ENCODE measurements around the gene MRFAP1. TPM values are rescaled to one million over a fixed set of nuclear protein-coding genes. Genes with fewer than 3 reads are reported as not detected.
"Not testable (repeated sequence)": the region's sequence is repeated elsewhere in the genome, so short reads cannot be mapped to it uniquely, and the experiment has no call there.

Gene MRFAP1
- polyA plus RNA-seq, 1 experiment: 298 TPM

- no peak for TF ChIP-seq CTCF (IDR thresholded peaks at IDR 0.05; ENCODE audit: low read depth, low read length)
- H3K9me3 ChIP-seq (ENCODE audit: control insufficient read depth, insufficient read depth, low read length): no peaks in the 10 kb centered on the region
- no peak for DNase-seq (ENCODE audit: low read depth, low spot score)
- POLR2A ChIA-PET: no interaction called here
- H3K27ac ChIP-seq (ENCODE audit: low read depth, low read length): no peak overlapping the region
- no peak overlapping the region for H3K4me3 ChIP-seq (ENCODE audit: low read depth, low read length)
- no peaks in the 10 kb centered on the region for H3K27me3 ChIP-seq (ENCODE audit: control insufficient read depth, insufficient read depth, low read length)
- CTCF ChIA-PET: no interaction called here
Measured at GRCh38 chr4:6627832-6628231, 12.7 kb upstream of the MRFAP1 start.

- POLR2A ChIA-PET; DNase-seq (ENCODE audit: low read depth, low spot score); CTCF ChIA-PET; H3K27me3 ChIP-seq (ENCODE audit: control insufficient read depth, insufficient read depth, low read length); H3K9me3 ChIP-seq (ENCODE audit: control insufficient read depth, insufficient read depth, low read length); H3K4me3 ChIP-seq (ENCODE audit: low read depth, low read length); H3K27ac ChIP-seq (ENCODE audit: low read depth, low read length): not testable (repeated sequence)
Measured at GRCh38 chr4:6628484-6628883, 12.0 kb upstream of the MRFAP1 start.

GRCh38 chr4:6632125-6632524, 8.4 kb upstream of the MRFAP1 start:
- DNase-seq (ENCODE audit: low read depth, low spot score): no peak
- TF ChIP-seq CTCF (IDR thresholded peaks at IDR 0.05; ENCODE audit: low read depth, low read length): no peak
- Histone ChIP-seq H3K27me3 (ENCODE audit: control insufficient read depth, insufficient read depth, low read length) (no peaks in the 10 kb centered on the region), H3K27ac (ENCODE audit: low read depth, low read length) (no peak overlapping the region), H3K9me3 (ENCODE audit: control insufficient read depth, insufficient read depth, low read length) (no peaks in the 10 kb centered on the region), H3K4me3 (ENCODE audit: low read depth, low read length) (no peak overlapping the region)
- CTCF ChIA-PET: no interaction called here
- POLR2A ChIA-PET: interaction anchor here (0.5 kb wide), 1 partner anchor 8 kb away, joined by 3 read pairs; no protein-coding TSS in a partner anchor

- ChIA-PET CTCF (no interaction called here), POLR2A (interaction anchor here (0.5 kb wide), 1 partner anchor 31 kb away, joined by 4 read pairs; no protein-coding TSS in a partner anchor)
- no peak overlapping the region for H3K27ac ChIP-seq (ENCODE audit: low read depth, low read length)
- no peak for TF ChIP-seq CTCF (IDR thresholded peaks at IDR 0.05; ENCODE audit: low read depth, low read length)
- H3K27me3 ChIP-seq (ENCODE audit: control insufficient read depth, insufficient read depth, low read length): no peaks in the 10 kb centered on the region
- DNase-seq (ENCODE audit: low read depth, low spot score): no peak
- H3K9me3 ChIP-seq (ENCODE audit: control insufficient read depth, insufficient read depth, low read length): no peaks in the 10 kb centered on the region
- H3K4me3 ChIP-seq (ENCODE audit: low read depth, low read length): no peak overlapping the region
Measured at GRCh38 chr4:6633091-6633906, 7.2 kb upstream of the MRFAP1 start.

GRCh38 chr4:6634746-6635145, 5.7 kb upstream of the MRFAP1 start:
- no peak for TF ChIP-seq CTCF (IDR thresholded peaks at IDR 0.05; ENCODE audit: low read depth, low read length)
- no peak for DNase-seq (ENCODE audit: low read depth, low spot score)
- POLR2A ChIA-PET: no interaction called here
- Histone ChIP-seq H3K27ac (ENCODE audit: low read depth, low read length) (no peak overlapping the region), H3K9me3 (ENCODE audit: control insufficient read depth, insufficient read depth, low read length) (no peaks in the 10 kb centered on the region), H3K4me3 (ENCODE audit: low read depth, low read length) (no peak overlapping the region), H3K27me3 (ENCODE audit: control insufficient read depth, insufficient read depth, low read length) (no peaks in the 10 kb centered on the region)
- CTCF ChIA-PET: no interaction called here
